Measurements from ENCODE around the gene CCNK. TPM values are rescaled to one million over a fixed set of nuclear protein-coding genes. Genes with fewer than 3 reads are reported as not detected.

The CCNK gene
- total RNA-seq, 3 donors from 2014 or later, result 95.9 to 107 (median 104) TPM

- H3K9me3 Mint-ChIP-seq, result no peaks in the 10 kb centered on the region
- DNase-seq (no peak), ATAC-seq (no peak)
- H3K4me3 Mint-ChIP-seq, result no peak overlapping the region
- H3K36me3 Mint-ChIP-seq (ENCODE audit: insufficient read depth), result peaks cover 3% of the 10 kb centered on the region
- H3K4me1 Mint-ChIP-seq (ENCODE audit: low read depth), result peaks cover 2% of the 10 kb centered on the region
- H3K27me3 Mint-ChIP-seq (ENCODE audit: low read depth), result no peaks in the 10 kb centered on the region
Observed at GRCh38 chr14:99561864-99562263, 80.7 kb downstream of the CCNK start.

Other genes starting within 250 kb of the CCNK start
- gene BCL11B, start 209.2 kb upstream of the CCNK start, total RNA-seq, result 10 to 100 TPM; 54.6 to 64.6 (median 62.4) TPM
- gene SETD3, start 550 bp upstream of the CCNK start, total RNA-seq, result 10 to 100 TPM; 51.8 to 58.1 (median 54.8) TPM
- gene CCDC85C, start 122.8 kb downstream of the CCNK start, total RNA-seq, result 10 to 100 TPM in 1 of 3 donors, 1 to 10 TPM in 2; 3.8 to 11.1 (median 3.8) TPM
- gene HHIPL1, start 163.7 kb downstream of the CCNK start, total RNA-seq, result not detected
- gene CYP46A1, start 202.9 kb downstream of the CCNK start, total RNA-seq, result under 1 TPM; 0.08 to 0.32 (median 0.14) TPM